Measurements from ENCODE around the gene RASA4B. TPM values are rescaled to one million over a fixed set of nuclear protein-coding genes. Genes with fewer than 3 reads are reported as not detected.
"Not testable (repeated sequence)": the region's sequence is repeated elsewhere in the genome, so short reads cannot be mapped to it uniquely, and the experiment has no call there.

The RASA4B gene
- polyA plus RNA-seq, 10 donors, result 8.4 to 21.6 (median 11.4) TPM

DNA sequence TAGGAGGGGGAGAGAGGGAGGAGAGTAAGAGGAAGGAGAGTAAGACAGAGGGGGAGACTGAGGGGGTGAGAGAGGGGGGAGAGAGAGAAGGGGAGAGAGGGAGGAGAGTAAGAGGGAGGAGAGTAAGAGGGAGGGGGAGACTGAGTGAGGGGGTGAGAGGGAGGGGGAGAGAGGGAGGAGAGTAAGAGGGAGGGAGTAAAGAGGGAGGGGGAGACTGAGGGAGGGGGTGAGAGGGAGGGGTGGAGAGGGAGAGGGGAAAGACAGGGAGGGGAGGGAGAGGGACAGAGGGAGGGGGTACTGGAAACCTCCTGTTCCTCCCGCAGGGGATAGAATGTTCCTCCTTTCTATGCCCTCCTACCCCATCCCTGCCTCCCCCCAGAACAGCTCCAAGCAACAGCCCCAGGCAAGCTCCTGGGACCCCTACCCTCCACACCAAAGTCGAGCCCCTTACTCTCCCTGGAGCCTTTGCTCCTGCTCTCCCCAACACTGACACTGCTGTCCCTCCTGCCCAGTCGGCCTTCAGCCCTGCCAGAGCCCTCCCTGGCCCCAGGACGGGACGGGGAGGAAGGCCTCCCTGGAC lies 4.8 kb downstream of the RASA4B start:
- peak; percentile 85 to 95 (median 93) for DNase-seq

- not testable (repeated sequence) for DNase-seq
Observed at GRCh38 chr7:102511860-102512522, 5.6 kb downstream of the RASA4B start.

DNA sequence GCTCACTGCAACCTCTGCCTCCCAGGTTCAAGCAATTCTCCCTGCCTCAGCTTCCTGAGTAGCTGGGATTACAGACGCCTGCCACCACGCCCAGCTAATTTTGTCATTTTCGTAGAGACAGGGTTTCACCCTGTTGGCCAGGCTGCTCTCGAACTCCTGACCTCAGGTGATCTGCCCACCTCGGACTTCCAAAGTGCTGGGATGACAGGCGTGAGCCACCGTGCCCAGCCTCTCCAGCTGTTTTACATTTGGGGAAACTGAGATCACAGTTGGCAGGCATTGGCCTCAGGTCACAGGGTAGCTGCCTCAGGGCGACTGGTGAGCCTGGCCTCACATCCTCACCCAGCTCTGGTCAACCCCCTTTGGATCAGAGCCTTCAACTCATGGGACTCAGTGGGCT lies 7.0 kb downstream of the RASA4B start:
- DNase-seq, result not testable (repeated sequence)

GRCh38 chr7:102507410-102508088 lies 10.0 kb downstream of the RASA4B start:
- not testable (repeated sequence) for DNase-seq

- DNase-seq, result not testable (repeated sequence)
Observed at GRCh38 chr7:102505298-102506185, 12.0 kb downstream of the RASA4B start.

DNA sequence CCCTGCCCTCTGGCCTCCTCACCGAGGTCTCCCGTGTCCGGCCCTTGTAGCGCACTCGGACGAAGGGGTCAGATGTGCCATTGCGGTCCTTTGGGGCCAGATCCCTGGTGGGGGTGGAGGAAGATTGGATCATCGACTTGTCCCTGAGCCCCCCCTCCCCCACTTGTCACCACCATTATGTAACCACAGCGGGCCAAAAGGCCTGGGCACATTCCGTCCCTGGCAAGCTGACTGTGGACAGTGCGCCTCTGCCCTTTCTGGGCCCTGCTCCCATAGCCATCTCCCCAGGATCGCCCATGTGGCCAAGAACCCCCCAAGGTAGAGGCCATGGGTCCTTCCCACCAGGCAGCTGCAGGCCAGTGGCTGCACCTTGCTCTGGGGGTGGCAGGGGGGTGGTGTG lies 14.4 kb downstream of the RASA4B start:
- DNase-seq, result not testable (repeated sequence)

DNA sequence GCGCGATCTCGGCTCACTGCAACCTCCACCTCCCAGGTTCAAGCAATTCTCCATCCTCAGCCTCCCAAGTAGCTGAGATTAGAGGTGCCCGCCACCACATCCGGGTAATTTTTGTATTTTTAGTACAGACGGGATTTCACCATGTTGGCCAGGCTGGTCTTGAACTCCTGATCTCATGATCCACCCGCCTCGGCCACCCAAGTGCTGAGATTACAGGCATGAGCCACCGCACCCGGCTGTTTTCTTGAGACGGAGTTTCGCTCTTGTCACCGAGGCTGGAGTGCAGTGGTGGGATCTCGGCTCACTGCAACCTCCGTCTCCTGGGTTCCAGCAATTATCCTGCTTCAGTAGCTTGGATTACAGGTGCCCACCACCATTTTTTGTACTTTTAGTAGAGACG lies 19.3 kb downstream of the RASA4B start:
- DNase-seq, result not testable (repeated sequence)

GRCh38 chr7:102497308-102497707 lies 20.3 kb downstream of the RASA4B start:
- not testable (repeated sequence) for DNase-seq

GRCh38 chr7:102496861-102497260 lies 20.7 kb downstream of the RASA4B start:
- DNase-seq, result not testable (repeated sequence)

- DNase-seq, result not testable (repeated sequence)
Observed at GRCh38 chr7:102494473-102495149, 23.0 kb downstream of the RASA4B start.

GRCh38 chr7:102494026-102494425 lies 23.6 kb downstream of the RASA4B start:
- not testable (repeated sequence) for DNase-seq

GRCh38 chr7:102493220-102493935 lies 24.2 kb downstream of the RASA4B start:
- DNase-seq, result not testable (repeated sequence)

- not testable (repeated sequence) for DNase-seq
Observed at GRCh38 chr7:102490529-102491075, 27.0 kb downstream of the RASA4B start.

DNA sequence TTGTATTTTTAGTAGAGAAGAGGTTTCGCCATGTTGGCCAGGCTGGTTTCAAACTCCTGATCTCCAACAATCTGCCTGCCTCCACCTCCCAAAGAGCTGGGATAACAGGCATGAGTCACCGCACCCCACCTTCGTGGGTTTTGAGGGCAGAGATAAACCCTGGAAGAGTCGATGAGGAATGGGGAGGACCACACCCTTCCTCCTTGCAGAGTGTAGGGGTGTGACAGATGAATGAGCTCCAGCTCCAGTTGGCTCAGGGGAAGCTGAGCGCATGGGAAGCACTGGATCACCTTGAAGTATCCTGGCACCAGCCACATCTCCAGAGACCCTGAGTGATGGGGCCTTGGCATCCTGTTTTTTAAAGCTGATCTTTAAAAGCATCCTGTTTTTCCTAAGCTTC lies 33.3 kb downstream of the RASA4B start:
- not testable (repeated sequence) for DNase-seq

GRCh38 chr7:102481962-102482361 lies 35.6 kb downstream of the RASA4B start:
- DNase-seq, result not testable (repeated sequence)

DNA sequence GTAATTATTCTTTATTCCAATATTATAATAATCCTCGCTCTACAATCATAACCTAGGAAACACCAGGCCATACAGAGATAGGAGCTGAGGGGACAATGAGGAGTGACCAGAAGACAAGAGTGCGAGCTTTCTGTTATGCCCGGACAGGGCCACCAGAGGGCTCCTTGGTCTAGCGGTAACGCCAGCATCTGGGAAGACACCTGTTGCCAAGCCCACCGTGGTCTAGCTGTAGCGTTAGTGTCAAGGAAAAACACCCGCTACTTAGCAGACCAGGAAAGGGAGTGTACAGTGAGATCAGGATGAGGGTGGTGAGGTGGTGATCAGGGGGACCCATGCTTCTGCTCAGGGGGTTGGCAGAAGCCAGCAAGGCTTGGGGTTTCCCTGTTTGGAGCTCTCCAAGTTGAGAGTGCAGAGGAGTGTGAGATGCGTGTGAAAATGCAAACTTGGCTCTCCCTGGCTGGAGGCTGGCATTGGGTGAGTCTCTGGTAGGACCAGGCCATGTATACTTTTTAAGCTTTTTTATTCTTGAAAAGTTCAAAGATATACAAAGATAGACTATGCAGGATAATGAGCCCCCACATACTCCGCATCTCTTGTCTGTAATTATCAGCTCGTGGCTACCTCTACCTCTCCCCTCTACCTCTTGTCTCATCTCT lies 37.5 kb downstream of the RASA4B start:
- not testable (repeated sequence) for DNase-seq

DNA sequence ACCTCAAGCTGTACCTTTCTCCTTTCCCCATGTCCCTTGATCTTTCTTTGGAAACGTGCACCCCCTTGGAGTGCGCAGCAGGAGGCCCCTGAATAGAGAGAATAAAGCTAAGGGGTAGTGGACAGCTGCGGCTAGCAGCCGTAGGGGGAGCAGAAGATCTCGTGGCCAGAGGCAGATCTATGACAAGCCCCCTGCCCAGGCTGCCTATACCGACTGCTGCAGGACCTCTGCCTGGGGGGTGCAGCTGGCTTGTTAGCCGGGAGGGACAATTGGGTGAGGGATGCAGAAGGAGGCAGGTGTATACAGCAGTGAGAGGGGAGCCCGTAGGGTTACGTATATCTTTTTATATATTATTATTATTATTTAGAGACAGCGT lies 38.4 kb downstream of the RASA4B start:
- DNase-seq, result not testable (repeated sequence)

DNA sequence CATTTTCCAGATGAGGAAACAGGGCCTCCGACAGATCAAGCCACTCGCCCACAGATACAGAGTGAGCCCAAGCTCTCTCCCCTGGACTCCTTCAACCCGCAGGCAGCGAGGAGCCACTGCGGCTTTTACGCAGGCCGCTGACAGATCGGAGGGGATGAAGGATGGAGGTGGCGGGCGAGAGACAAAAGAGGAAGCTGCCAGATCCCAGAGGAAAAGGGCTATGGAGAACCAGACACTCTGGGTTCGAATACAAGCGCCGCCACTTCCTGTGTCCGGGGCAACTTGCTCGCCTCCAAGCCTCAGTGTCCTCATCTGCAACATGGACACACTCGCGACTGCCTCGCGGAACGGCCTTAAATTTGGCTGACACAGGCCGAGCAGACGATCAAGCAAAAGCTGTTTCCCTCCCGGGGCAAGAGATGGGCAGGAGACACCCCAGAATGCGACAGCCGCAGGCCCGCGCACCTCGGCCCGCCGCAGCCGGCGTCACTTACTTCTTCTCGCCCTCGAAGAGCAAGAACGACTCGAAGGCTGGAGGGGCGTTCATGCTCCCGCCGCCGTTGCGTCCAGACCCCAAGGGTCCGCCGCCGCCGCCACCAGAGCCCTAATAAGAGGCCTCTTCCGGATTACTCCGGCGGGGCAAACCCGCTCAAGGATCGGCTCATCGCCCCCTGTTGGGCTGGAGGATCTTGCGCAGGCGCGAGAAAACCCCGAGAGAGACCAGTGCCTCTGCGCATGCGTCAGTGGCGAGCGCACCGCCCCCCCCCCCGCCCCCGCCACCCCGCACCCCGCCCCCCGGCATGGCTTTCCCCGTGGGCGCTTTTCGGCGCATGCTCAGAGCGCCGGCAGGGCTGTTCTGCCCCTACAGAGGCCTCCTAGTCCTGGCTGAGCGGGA lies 39.0 kb downstream of the RASA4B start, which contains the start of gene POLR2J:
Gene POLR2J, minus strand, starts transcription at position 609 of the 895 bp plus-strand sequence. Its CDS starts 62 bp downstream, at position 547.
- peak; percentile 26 to 95 (median 62) for DNase-seq

Measured in muscle of back (tissue), 11 donors.